HG02970 (cell line): Measurements from ENCODE around the gene PITPNC1.

Experiments
- ATAC-seq: cut with Tn5 transposase; IDR thresholded peaks from one replicate; pipeline ENCODE4 v1.9.1; 2021; ENCODE audit warnings: mild to moderate bottlenecking, moderate library complexity, moderate number of reproducible peaks; ENCODE audit not compliant: unreplicated experiment, low FRiP score

The PITPNC1 gene

GRCh38 chr17:67525239-67526135 is 148.4 kb downstream of the PITPNC1 start:
- ATAC-seq, result no peak

- ATAC-seq, result no peak
These were observed 149.6 kb downstream of the PITPNC1 start for GRCh38 chr17:67526700-67527099.

GRCh38 chr17:67528751-67529436 is 151.8 kb downstream of the PITPNC1 start:
- ATAC-seq, result no peak

- no peak for ATAC-seq
These were observed 154.2 kb downstream of the PITPNC1 start for GRCh38 chr17:67531291-67531690.

GRCh38 chr17:67532326-67532871 is 155.3 kb downstream of the PITPNC1 start:
- no peak for ATAC-seq

GRCh38 chr17:67534941-67535340 is 157.9 kb downstream of the PITPNC1 start:
- no peak for ATAC-seq

- ATAC-seq, result no peak
These were observed 165.4 kb downstream of the PITPNC1 start for GRCh38 chr17:67542219-67543114.

GRCh38 chr17:67544364-67544955 is 167.4 kb downstream of the PITPNC1 start:
- ATAC-seq, result no peak

GRCh38 chr17:67546578-67547527 is 169.8 kb downstream of the PITPNC1 start:
- ATAC-seq, result no peak

GRCh38 chr17:67548693-67549092 is 171.6 kb downstream of the PITPNC1 start:
- ATAC-seq, result no peak

GRCh38 chr17:67549820-67550219 is 172.7 kb downstream of the PITPNC1 start:
- ATAC-seq, result no peak

GRCh38 chr17:67554634-67555033 is 177.6 kb downstream of the PITPNC1 start:
- ATAC-seq, result no peak

GRCh38 chr17:67555855-67556254 is 178.8 kb downstream of the PITPNC1 start:
- ATAC-seq, result no peak

- no peak for ATAC-seq
These were observed 180.2 kb downstream of the PITPNC1 start for GRCh38 chr17:67557052-67557845.

GRCh38 chr17:67557921-67558320 is 180.8 kb downstream of the PITPNC1 start:
- no peak for ATAC-seq

- ATAC-seq, result no peak
These were observed 181.8 kb downstream of the PITPNC1 start for GRCh38 chr17:67558740-67559380.

GRCh38 chr17:67559381-67559966 is 182.4 kb downstream of the PITPNC1 start:
- ATAC-seq, result no peak
